Kidney glomerular epithelial cell (primary cell): ENCODE measurements around the gene DNMBP.
"Not testable (repeated sequence)": the region's sequence is repeated elsewhere in the genome, so short reads cannot be mapped to it uniquely, and the experiment has no call there.

Experiments used
- DNase-seq: peaks from one replicate; lab custom pipeline; 2025; lab: John Stamatoyannopoulos, UW

Gene DNMBP

GRCh38 chr10:99945263-99945662 lies 64.5 kb downstream of the DNMBP start:
- peak; percentile 47 for DNase-seq

GRCh38 chr10:99944860-99945259 lies 64.9 kb downstream of the DNMBP start:
- no peak for DNase-seq

GRCh38 chr10:99943908-99944307 lies 65.8 kb downstream of the DNMBP start:
- no peak for DNase-seq

- no peak for DNase-seq
Observed at GRCh38 chr10:99941942-99942820, 67.6 kb downstream of the DNMBP start.

- DNase-seq, result peak; percentile 29
Observed at GRCh38 chr10:99938563-99938962, 71.2 kb downstream of the DNMBP start.

- no peak for DNase-seq
Observed at GRCh38 chr10:99937630-99938029, 72.1 kb downstream of the DNMBP start.

GRCh38 chr10:99932203-99932957 lies 77.4 kb downstream of the DNMBP start:
- DNase-seq, result not testable (repeated sequence)

- peak; percentile 78 for DNase-seq
Observed at GRCh38 chr10:99930731-99931550, 78.8 kb downstream of the DNMBP start.

- DNase-seq, result no peak
Observed at GRCh38 chr10:99929360-99929759, 80.4 kb downstream of the DNMBP start.

GRCh38 chr10:99927721-99928280 lies 81.9 kb downstream of the DNMBP start:
- no peak for DNase-seq

- DNase-seq, result peak; percentile 46
Observed at GRCh38 chr10:99926925-99927720, 82.6 kb downstream of the DNMBP start.

GRCh38 chr10:99924451-99925255 lies 85.1 kb downstream of the DNMBP start:
- DNase-seq, result no peak

- no peak for DNase-seq
Observed at GRCh38 chr10:99921948-99922347, 87.8 kb downstream of the DNMBP start.

GRCh38 chr10:99920901-99921300 lies 88.8 kb downstream of the DNMBP start:
- DNase-seq, result no peak

- no peak for DNase-seq
Observed at GRCh38 chr10:99920486-99920885, 89.3 kb downstream of the DNMBP start.

GRCh38 chr10:99917963-99918825 lies 91.6 kb downstream of the DNMBP start:
- DNase-seq, result peak; percentile 49

GRCh38 chr10:99916776-99917175 lies 93.0 kb downstream of the DNMBP start:
- no peak for DNase-seq

- DNase-seq, result no peak
Observed at GRCh38 chr10:99915414-99915813, 94.3 kb downstream of the DNMBP start.

GRCh38 chr10:99914236-99914635 lies 95.5 kb downstream of the DNMBP start:
- DNase-seq, result no peak
